ENCODE measurements around the gene TRPM8. TPM values are rescaled to one million over a fixed set of nuclear protein-coding genes. Genes with fewer than 3 reads are reported as not detected.
"Not testable (repeated sequence)": the region's sequence is repeated elsewhere in the genome, so short reads cannot be mapped to it uniquely, and the experiment has no call there.

TRPM8 gene
- total and polyA plus RNA-seq, 2 experiments from 2014 or later = 0.83 TPM; not detected in 1

- Histone ChIP-seq H3K9me3 (ENCODE audit: low read depth) (no peaks in the 10 kb centered on the region), H3K36me3 (no peaks in the 10 kb centered on the region), H3K27ac (no peak overlapping the region), H3K27me3 (no peaks in the 10 kb centered on the region), H3K4me3 (no peak overlapping the region), H3K4me1 (ENCODE audit: low read depth) (no peaks in the 10 kb centered on the region)
- DNase-seq (ENCODE audit: low read depth in 1 of 2, low spot score in 1 of 2) = no peak
- no peak for TF ChIP-seq CTCF (IDR thresholded peaks at IDR 0.05; ENCODE audit: low read depth, low read length)
These were observed 51.4 kb downstream of the TRPM8 start for GRCh38 chr2:233968556-233968955.

DNA sequence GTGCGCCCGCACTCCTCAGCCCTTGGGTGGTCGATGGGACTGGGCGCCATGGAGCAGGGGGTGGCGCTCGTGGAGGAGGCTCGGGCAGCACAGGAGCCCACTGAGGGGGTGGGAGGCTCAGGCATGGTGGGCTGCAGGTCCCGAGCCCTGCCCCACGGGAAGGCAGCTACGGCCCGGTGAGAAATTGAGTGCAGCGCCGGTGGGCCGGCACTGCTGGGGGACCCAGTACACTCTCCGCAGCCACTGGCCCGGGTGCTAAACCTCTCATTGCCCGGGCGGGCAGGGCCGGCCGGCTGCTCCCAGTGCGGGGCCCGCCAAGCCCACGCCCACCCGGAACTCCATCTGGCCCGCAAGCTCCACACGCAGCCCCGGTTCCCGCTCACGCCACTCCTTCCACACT is 55.3 kb downstream of the TRPM8 start:
- not testable (repeated sequence) for H3K4me3 ChIP-seq; DNase-seq (ENCODE audit: low read depth in 1 of 2, low spot score in 1 of 2); H3K9me3 ChIP-seq (ENCODE audit: low read depth); H3K27me3 ChIP-seq; H3K27ac ChIP-seq; H3K4me1 ChIP-seq (ENCODE audit: low read depth); H3K36me3 ChIP-seq

- Histone ChIP-seq H3K27ac (no peak overlapping the region), H3K27me3 (no peaks in the 10 kb centered on the region), H3K4me3 (no peak overlapping the region), H3K9me3 (ENCODE audit: low read depth) (no peaks in the 10 kb centered on the region), H3K4me1 (ENCODE audit: low read depth) (no peaks in the 10 kb centered on the region), H3K36me3 (no peaks in the 10 kb centered on the region)
- DNase-seq (ENCODE audit: low read depth in 1 of 2, low spot score in 1 of 2) = no peak
- TF ChIP-seq CTCF (IDR thresholded peaks at IDR 0.05; ENCODE audit: low read depth, low read length) = no peak
These were observed 55.9 kb downstream of the TRPM8 start for GRCh38 chr2:233972941-233973575.

DNA sequence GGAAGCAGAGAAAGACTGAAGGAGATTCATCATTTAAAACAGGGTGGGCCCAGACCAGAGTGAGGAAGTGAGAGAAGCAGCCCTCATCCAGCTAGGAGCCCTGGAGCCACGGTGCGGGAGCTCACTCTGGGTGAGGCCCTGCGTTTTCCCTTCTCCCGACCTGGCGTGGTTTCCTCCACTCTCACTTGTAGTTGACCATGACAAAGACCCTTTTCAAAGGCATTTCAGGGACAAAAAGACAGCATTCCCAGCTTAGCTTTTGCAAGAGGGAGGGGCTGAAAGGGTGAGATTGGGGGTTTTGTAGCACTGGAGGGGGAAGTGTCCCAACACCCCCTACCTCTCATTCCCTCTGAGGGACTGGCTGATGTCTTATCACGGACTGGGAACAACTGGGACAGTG is 56.6 kb downstream of the TRPM8 start:
- H3K27ac ChIP-seq = no peak overlapping the region

GRCh38 chr2:233974530-233975071 is 57.4 kb downstream of the TRPM8 start:
- peak in 1 of 2 donors; percentile 85 for DNase-seq (ENCODE audit: low read depth in 1 of 2, low spot score in 1 of 2)
- Histone ChIP-seq H3K27me3 (no peaks in the 10 kb centered on the region), H3K4me1 (ENCODE audit: low read depth) (no peaks in the 10 kb centered on the region), H3K27ac (no peak overlapping the region), H3K9me3 (ENCODE audit: low read depth) (no peaks in the 10 kb centered on the region), H3K36me3 (no peaks in the 10 kb centered on the region), H3K4me3 (no peak overlapping the region)
- no peak for TF ChIP-seq CTCF (IDR thresholded peaks at IDR 0.05; ENCODE audit: low read depth, low read length)

More for the DNA sequence above, 56.6 kb downstream of the TRPM8 start:
- H3K4me1 ChIP-seq (ENCODE audit: low read depth) = no peaks in the 10 kb centered on the region
- TF ChIP-seq CTCF (IDR thresholded peaks at IDR 0.05; ENCODE audit: low read depth, low read length) = no peak
- no peaks in the 10 kb centered on the region for H3K27me3 ChIP-seq
- no peak overlapping the region for H3K4me3 ChIP-seq
- no peaks in the 10 kb centered on the region for H3K36me3 ChIP-seq
- DNase-seq (ENCODE audit: low read depth in 1 of 2, low spot score in 1 of 2) = no peak
- H3K9me3 ChIP-seq (ENCODE audit: low read depth) = no peaks in the 10 kb centered on the region

GRCh38 chr2:233976087-233976486 is 58.9 kb downstream of the TRPM8 start:
- no peaks in the 10 kb centered on the region for H3K27me3 ChIP-seq
- no peak overlapping the region for H3K27ac ChIP-seq
- no peaks in the 10 kb centered on the region for H3K4me1 ChIP-seq (ENCODE audit: low read depth)
- no peak for TF ChIP-seq CTCF (IDR thresholded peaks at IDR 0.05; ENCODE audit: low read depth, low read length)
- DNase-seq (ENCODE audit: low read depth in 1 of 2, low spot score in 1 of 2) = no peak
- no peak overlapping the region for H3K4me3 ChIP-seq
- H3K36me3 ChIP-seq = no peaks in the 10 kb centered on the region
- H3K9me3 ChIP-seq (ENCODE audit: low read depth) = no peaks in the 10 kb centered on the region

All from cardiac muscle cell (in vitro differentiated cells and primary cell).